DND-41 (cell line): ENCODE results near the gene SLF2.

Source experiments
- ATAC-seq: fragments of 200-7000 bp; cut with Tn5 transposase; 3 replicates; pipeline ENCODE4 v1.9.1; 2021; ENCODE audit warnings: low read depth; ENCODE audit not compliant: insufficient read depth
- DNase-seq: peaks from one replicate; pipeline ENCODE4 v3.0.0-alpha.2; 2020
- H2AFZ ChIP-seq: 2 replicates; pipeline ENCODE4 v1.6.0; 2012; ENCODE audit warnings: low read depth, low read length
- H3K27ac ChIP-seq: 2 replicates; pipeline ENCODE4 v1.5.1; 2012; ENCODE audit warnings: low read length, inconsistent platforms
- H3K27me3 ChIP-seq: fragments of 200-600 bp; sonication (generic); 2 replicates; pipeline ENCODE4 v1.6.0; 2012; ENCODE audit warnings: low read length, mild to moderate bottlenecking, inconsistent platforms; ENCODE audit not compliant: insufficient read depth, poor library complexity
- H3K36me3 ChIP-seq: 2 replicates; pipeline ENCODE4 v1.5.1; 2012; ENCODE audit warnings: low read length, inconsistent platforms; ENCODE audit not compliant: insufficient read depth
- H3K4me1 ChIP-seq: 2 replicates; pipeline ENCODE4 v1.5.1; 2012; ENCODE audit warnings: mild to moderate bottlenecking, low read length; ENCODE audit not compliant: insufficient read depth
- H3K4me2 ChIP-seq: 2 replicates; pipeline ENCODE4 v1.6.0; 2012; ENCODE audit warnings: mild to moderate bottlenecking, moderate library complexity, low read length, inconsistent platforms; ENCODE audit not compliant: insufficient read depth
- H3K4me3 ChIP-seq, 2 experiments: fragments of 200-600 bp in 1 of 2; shearing (Covaris generic) in 1 of 2; 2 replicates each; pipeline ENCODE4 v1.5.1; 2012 to 2016; ENCODE audit warnings: inconsistent platforms in 2 of 2, low read length in 2 of 2, mild to moderate bottlenecking in 2 of 2, low read depth in 1 of 2, moderate library complexity in 1 of 2
- H3K79me2 ChIP-seq: 2 replicates; pipeline ENCODE4 v1.6.0; 2012; ENCODE audit warnings: low read length, inconsistent platforms; ENCODE audit not compliant: insufficient read depth
- H3K9ac ChIP-seq: 2 replicates; pipeline ENCODE4 v1.6.0; 2012; ENCODE audit warnings: low read depth, mild to moderate bottlenecking, inconsistent platforms, low read length, moderate library complexity
- H3K9me3 ChIP-seq: 2 replicates; pipeline ENCODE4 v1.5.1; 2012; ENCODE audit warnings: low read length, moderate library complexity, mild to moderate bottlenecking, inconsistent platforms; ENCODE audit not compliant: insufficient read depth, severe bottlenecking
- H4K20me1 ChIP-seq: 2 replicates; pipeline ENCODE4 v1.6.0; 2012; ENCODE audit warnings: low read length; ENCODE audit not compliant: insufficient read depth
- EZH2 ChIP-seq: IDR thresholded peaks from 3 replicates; pipeline ENCODE4 v1.6.1; 2012; ENCODE audit warnings: borderline replicate concordance, low read depth, mild to moderate bottlenecking, moderate library complexity, low read length, inconsistent platforms; ENCODE audit not compliant: severe bottlenecking
- TF ChIP-seq, protein P1 (sequence below): IDR thresholded peaks from 2 replicates; pipeline ENCODE4 v1.5.1; 2012; ENCODE audit warnings: borderline replicate concordance, low read length, moderate library complexity, mild to moderate bottlenecking; ENCODE audit not compliant: poor library complexity, severe bottlenecking; ENCODE audit errors: extremely low read depth

SLF2 gene

DNA sequence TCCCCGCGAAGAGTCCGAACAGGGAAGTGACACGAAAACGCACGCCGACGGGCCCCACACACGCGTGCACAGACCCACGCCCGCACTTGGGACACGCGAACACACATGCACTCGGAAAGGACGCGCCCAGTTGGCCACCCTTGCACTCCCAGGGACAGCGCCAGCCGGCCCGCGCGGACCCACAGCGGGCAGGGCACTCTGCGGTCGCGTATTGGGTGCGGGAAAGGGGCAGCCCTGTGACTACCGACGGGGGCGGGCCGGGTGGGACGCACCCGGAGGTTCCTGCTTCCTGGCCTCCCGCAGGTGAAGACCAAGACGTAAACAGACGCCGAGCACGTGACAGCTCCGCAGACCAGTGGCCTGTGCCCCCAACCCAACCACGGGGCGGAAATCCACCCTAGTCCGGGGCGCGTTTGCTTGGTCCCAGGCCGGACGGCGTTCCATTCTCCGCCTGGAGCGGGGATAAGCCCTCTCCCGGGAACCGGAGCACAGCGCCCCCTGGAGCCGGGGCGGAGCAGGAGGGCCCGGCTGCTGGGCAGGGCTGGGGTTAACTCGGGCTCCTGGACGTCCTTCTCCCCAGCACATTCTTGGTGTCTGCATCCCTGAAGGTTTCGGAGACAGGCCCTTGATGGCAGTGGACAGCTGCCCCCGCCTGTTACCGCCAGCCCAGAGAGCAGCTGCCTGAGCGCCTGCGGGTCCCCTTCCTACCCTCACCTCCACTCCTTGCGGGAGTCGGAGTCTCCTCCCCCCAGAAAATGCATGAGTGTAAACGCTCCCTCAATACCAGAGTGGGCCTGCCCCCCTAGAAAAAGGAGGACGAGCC lies 84.8 kb downstream of the SLF2 start:
- Histone ChIP-seq H3K36me3 (peaks cover 22% of the 10 kb centered on the region), H3K9ac (peak overlapping the region; percentile 83), H3K9me3 (no peaks in the 10 kb centered on the region), H3K4me3 (peak overlapping the region; percentile 53 to 93), H3K27ac (peak overlapping the region; percentile 83), H3K4me1 (peaks cover 37% of the 10 kb centered on the region), H2AFZ (peak overlapping the region; percentile 92), H3K4me2 (peak overlapping the region; percentile 98), H4K20me1 (no peaks in the 10 kb centered on the region; the same call in 1 of the 2 replicates), H3K27me3 (no peaks in the 10 kb centered on the region), H3K79me2 (no peaks in the 10 kb centered on the region; the same call in 1 of the 2 replicates)
- TF ChIP-seq, protein P1, sequence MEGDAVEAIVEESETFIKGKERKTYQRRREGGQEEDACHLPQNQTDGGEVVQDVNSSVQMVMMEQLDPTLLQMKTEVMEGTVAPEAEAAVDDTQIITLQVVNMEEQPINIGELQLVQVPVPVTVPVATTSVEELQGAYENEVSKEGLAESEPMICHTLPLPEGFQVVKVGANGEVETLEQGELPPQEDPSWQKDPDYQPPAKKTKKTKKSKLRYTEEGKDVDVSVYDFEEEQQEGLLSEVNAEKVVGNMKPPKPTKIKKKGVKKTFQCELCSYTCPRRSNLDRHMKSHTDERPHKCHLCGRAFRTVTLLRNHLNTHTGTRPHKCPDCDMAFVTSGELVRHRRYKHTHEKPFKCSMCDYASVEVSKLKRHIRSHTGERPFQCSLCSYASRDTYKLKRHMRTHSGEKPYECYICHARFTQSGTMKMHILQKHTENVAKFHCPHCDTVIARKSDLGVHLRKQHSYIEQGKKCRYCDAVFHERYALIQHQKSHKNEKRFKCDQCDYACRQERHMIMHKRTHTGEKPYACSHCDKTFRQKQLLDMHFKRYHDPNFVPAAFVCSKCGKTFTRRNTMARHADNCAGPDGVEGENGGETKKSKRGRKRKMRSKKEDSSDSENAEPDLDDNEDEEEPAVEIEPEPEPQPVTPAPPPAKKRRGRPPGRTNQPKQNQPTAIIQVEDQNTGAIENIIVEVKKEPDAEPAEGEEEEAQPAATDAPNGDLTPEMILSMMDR = peak; percentile 94
- no peak for TF ChIP-seq EZH2
- DNase-seq (peak; percentile 70), ATAC-seq (peak; percentile 61)

DNA sequence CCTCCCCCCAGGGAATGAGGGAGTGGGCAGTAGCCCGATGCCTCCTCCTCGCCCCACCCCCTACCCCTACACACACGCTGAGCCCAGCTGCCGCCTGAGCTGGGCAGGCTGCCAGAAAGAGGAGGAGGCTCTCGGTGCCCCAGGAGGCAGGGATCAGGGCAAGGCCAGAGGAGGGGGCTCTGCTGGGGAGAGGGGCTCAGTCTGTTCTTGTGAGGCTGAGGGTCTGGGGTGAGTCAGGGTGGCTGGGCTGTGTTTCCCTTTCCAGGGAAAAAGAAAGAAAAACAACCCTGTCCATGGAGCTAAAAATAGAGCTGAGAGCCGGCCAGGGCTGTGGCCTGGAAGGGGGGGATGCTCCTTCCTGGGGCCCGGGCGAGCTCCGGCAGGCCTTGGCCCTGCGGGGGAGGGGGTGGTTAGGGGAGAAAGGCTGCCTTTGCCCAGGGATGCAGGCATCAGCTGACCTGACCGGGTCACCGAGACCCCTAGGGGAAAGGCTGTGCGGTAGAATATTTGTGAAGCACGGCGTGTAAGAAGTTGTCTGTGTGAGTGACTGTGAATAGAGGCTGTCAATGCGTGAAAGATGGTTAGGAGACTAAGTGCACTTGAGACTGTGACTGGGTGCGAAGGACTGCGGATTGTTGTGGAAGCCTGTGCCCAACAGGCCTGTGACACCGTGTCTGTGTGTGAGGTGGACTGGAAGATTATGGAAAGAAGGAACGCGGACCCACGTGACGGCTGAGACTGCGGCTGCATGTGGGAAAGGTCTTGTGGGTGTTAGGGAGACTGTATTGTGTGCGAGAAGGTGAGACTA lies 85.6 kb downstream of the SLF2 start:
- no peaks in the 10 kb centered on the region; the same call in 1 of the 2 replicates for H3K79me2 ChIP-seq
- peak overlapping the region; percentile 83 for H3K9ac ChIP-seq
- peak overlapping the region; percentile 53 to 93; a peak in 3 of 4 replicates for H3K4me3 ChIP-seq
- peaks cover 37% of the 10 kb centered on the region for H3K4me1 ChIP-seq
- H3K36me3 ChIP-seq = peaks cover 16% of the 10 kb centered on the region
- peak overlapping the region; percentile 83 for H3K27ac ChIP-seq
- no peak for TF ChIP-seq EZH2
- H2AFZ ChIP-seq = peak overlapping the region; percentile 92
- peak overlapping the region; percentile 98 for H3K4me2 ChIP-seq
- ATAC-seq (peak; percentile 68), DNase-seq (peak; percentile 86)
- no peaks in the 10 kb centered on the region for H3K9me3 ChIP-seq
- no peaks in the 10 kb centered on the region; the same call in 1 of the 2 replicates for H4K20me1 ChIP-seq
- H3K27me3 ChIP-seq = no peaks in the 10 kb centered on the region

DNA sequence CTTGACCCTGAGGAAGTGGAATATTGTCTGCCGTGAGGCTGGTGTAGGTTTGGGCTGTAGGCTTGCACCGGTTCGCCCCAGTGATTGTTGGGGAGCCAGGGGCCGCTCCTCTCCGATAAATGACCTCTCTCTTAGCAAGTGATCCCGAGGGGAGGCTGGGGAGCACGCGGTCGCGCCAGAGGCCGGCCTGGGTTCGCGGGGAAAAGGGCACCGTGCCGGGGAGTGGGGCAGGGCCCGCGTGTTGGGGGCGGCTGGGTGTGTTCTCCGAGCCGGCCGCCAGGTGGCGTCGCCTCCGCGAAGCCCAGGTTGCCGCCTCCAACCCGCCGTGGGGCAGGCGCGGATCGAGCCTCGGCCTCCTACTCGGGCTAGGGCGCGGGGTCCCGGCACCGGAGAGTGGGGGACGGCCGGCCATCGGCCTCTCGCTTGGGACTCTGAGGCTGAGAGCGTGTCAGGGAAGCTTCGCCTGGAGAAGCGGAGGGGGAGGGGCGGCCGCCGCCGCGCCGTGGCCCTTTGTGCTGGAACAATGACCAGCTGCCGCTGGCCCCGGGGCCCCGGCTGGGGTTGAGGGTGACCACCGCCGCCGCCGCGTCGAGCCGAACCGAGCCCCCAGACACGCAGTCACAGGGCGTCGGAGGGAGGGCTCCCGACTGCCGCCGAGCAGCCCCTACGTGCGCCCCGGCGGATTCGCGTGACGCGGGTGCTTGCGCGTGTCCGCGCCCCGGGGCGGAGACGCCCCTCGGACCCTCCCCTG lies 86.4 kb downstream of the SLF2 start:
- Histone ChIP-seq H3K4me3 (peak overlapping the region; percentile 33 to 93; a peak in 3 of 4 replicates), H3K36me3 (peaks cover 9% of the 10 kb centered on the region), H2AFZ (peak overlapping the region; percentile 92), H3K9me3 (no peaks in the 10 kb centered on the region), H3K4me2 (peak overlapping the region; percentile 98), H3K27me3 (no peaks in the 10 kb centered on the region), H4K20me1 (peaks cover 3% of the 10 kb centered on the region), H3K79me2 (no peaks in the 10 kb centered on the region; the same call in 1 of the 2 replicates), H3K4me1 (peaks cover 37% of the 10 kb centered on the region), H3K9ac (peak overlapping the region; percentile 83), H3K27ac (peak overlapping the region; percentile 83)
- DNase-seq = peak; percentile 73
- TF ChIP-seq, protein P1 = peak; percentile 79
- TF ChIP-seq EZH2 = no peak
- peak; percentile 67 for ATAC-seq
